PC-9 (cell line): Measurements from ENCODE around the gene PRR5L. TPM values are rescaled to one million over a fixed set of nuclear protein-coding genes. Genes with fewer than 3 reads are reported as not detected.

Experiments
- BruUV-seq: library from RNA; stranded (reverse); fragments of 400-500 nt; replicated peaks from 2 replicates; lab custom pipeline; 2021; lab: Mats Ljungman, UMichigan
- CTCF ChIA-PET: fragments of 300-600 bp; sonication (Branson Sonifier 250); formaldehyde crosslinking; loops from one replicate; lab custom pipeline; 2022; ENCODE audit warnings: antibody characterized with exemption; lab: Charles Lee
- POLR2A ChIA-PET: fragments of 300-600 bp; sonication (Branson Sonifier 250); formaldehyde crosslinking; loops from one replicate; lab custom pipeline; 2022; ENCODE audit warnings: antibody characterized with exemption; ENCODE audit not compliant: unreplicated experiment; lab: Charles Lee
- DNase-seq, 2 experiments: peaks; one replicate each; pipeline versions ENCODE4 v3.0.0 to v3.0.0-alpha.2; 2015 to 2022; ENCODE audit warnings: mixed read lengths in 1 of 2
- H2AFZ ChIP-seq: fragments of 200-600 bp; sonication (generic); 2 replicates; pipeline ENCODE4 v1.8.1; 2017; ENCODE audit warnings: antibody characterized with exemption
- H3F3A ChIP-seq: fragments of 200-600 bp; sonication (generic); 2 replicates; pipeline ENCODE4 v1.8.1; 2017; ENCODE audit warnings: antibody characterized with exemption, mild to moderate bottlenecking, low read depth; ENCODE audit not compliant: insufficient read depth
- H3K27ac ChIP-seq: fragments of 200-600 bp; sonication (generic); 2 replicates; pipeline ENCODE4 v1.6.1; 2016; ENCODE audit warnings: mixed run types
- H3K27me3 ChIP-seq: fragments of 200-600 bp; sonication (generic); 2 replicates; pipeline ENCODE4 v1.6.1; 2016; ENCODE audit warnings: low read depth, mixed run types; ENCODE audit not compliant: insufficient read depth
- H3K36me3 ChIP-seq: fragments of 200-600 bp; sonication (generic); 2 replicates; pipeline ENCODE4 v1.6.1; 2016; ENCODE audit warnings: low read depth, mixed run types
- H3K4me1 ChIP-seq: fragments of 200-600 bp; sonication (generic); replicated peaks from 2 replicates; pipeline ENCODE4 v1.6.1; 2016; ENCODE audit warnings: mixed run types; ENCODE audit not compliant: insufficient read depth
- H3K4me2 ChIP-seq: fragments of 200-600 bp; sonication (generic); 2 replicates; pipeline ENCODE4 v1.6.1; 2017; ENCODE audit warnings: mixed run types
- H3K4me3 ChIP-seq: fragments of 200-600 bp; sonication (generic); 2 replicates; pipeline ENCODE4 v1.6.1; 2016; ENCODE audit warnings: mixed run types
- H3K79me2 ChIP-seq: fragments of 200-600 bp; sonication (generic); 2 replicates; pipeline ENCODE4 v1.6.1; 2017; ENCODE audit warnings: low read depth, mixed run types
- H3K9me2 ChIP-seq: fragments of 200-600 bp; sonication (generic); 2 replicates; pipeline ENCODE4 v1.8.1; 2017; ENCODE audit warnings: mild to moderate bottlenecking; ENCODE audit not compliant: insufficient read depth
- H3K9me3 ChIP-seq: fragments of 200-600 bp; sonication (generic); 2 replicates; pipeline ENCODE4 v1.8.1; 2016; ENCODE audit warnings: low read depth; ENCODE audit not compliant: insufficient read depth
- H4K20me1 ChIP-seq: fragments of 200-600 bp; sonication (generic); 2 replicates; pipeline ENCODE4 v1.8.1; 2017; ENCODE audit not compliant: insufficient read depth
- CTCF ChIP-seq: fragments of 200-600 bp; sonication (generic); conservative IDR thresholded peaks from 2 replicates; pipeline ENCODE4 v1.6.1; 2017; ENCODE audit warnings: mixed run types, antibody characterized with exemption, mild to moderate bottlenecking, moderate library complexity
- EZH2 ChIP-seq: fragments of 200-600 bp; sonication (generic); IDR thresholded peaks from 2 replicates; pipeline ENCODE4 v1.8.0; 2017; ENCODE audit warnings: antibody characterized with exemption, low read depth
- intact Hi-C: fragments of 100-400 bp; cut with micrococcal nuclease; formaldehyde crosslinking; loops from one replicate; pipeline ENCODE4 v1.10.0; 2022; ENCODE audit not compliant: unreplicated experiment
- total RNA-seq: library from RNA; stranded (reverse); gene quantifications from 2 replicates; pipeline ENCODE4 v1.2.3, GENCODE V29; 2021

The PRR5L gene
- total RNA-seq, 1 experiment from 2014 or later = 5.1 TPM

- no peak overlapping the region for H3K4me3 ChIP-seq
- ChIA-PET POLR2A (no interaction called here), CTCF (no interaction called here)
- H3K27ac ChIP-seq = no peak overlapping the region
- H3K9me2 ChIP-seq = no peaks in the 10 kb centered on the region
- H3K79me2 ChIP-seq = no peaks in the 10 kb centered on the region
- no TSS peak for BruUV-seq
- H3K9me3 ChIP-seq = no peaks in the 10 kb centered on the region
- TF ChIP-seq EZH2 (no peak), CTCF (no peak)
- no peaks in the 10 kb centered on the region for H3K27me3 ChIP-seq
- no peaks in the 10 kb centered on the region for H3K36me3 ChIP-seq
- H3K4me1 ChIP-seq = no peaks in the 10 kb centered on the region
- no peak for DNase-seq
- intact Hi-C loops = no loop called here
- no peak overlapping the region for H3K4me2 ChIP-seq
- H4K20me1 ChIP-seq = no peaks in the 10 kb centered on the region
- no peak overlapping the region for H2AFZ ChIP-seq
- no peaks in the 10 kb centered on the region for H3F3A ChIP-seq
Observed at GRCh38 chr11:36270701-36271100, 25.4 kb upstream of the PRR5L start.

- Histone ChIP-seq H3F3A (no peaks in the 10 kb centered on the region), H3K9me3 (no peaks in the 10 kb centered on the region), H3K36me3 (no peaks in the 10 kb centered on the region), H3K27me3 (no peaks in the 10 kb centered on the region), H3K9me2 (no peaks in the 10 kb centered on the region), H4K20me1 (no peaks in the 10 kb centered on the region), H3K4me1 (no peaks in the 10 kb centered on the region), H3K27ac (no peak overlapping the region), H3K4me3 (no peak overlapping the region), H3K4me2 (no peak overlapping the region), H2AFZ (no peak overlapping the region), H3K79me2 (no peaks in the 10 kb centered on the region)
- POLR2A ChIA-PET = no interaction called here
- CTCF ChIA-PET = no interaction called here
- no peak for TF ChIP-seq EZH2
- TF ChIP-seq CTCF = no peak
- BruUV-seq = no TSS peak
- intact Hi-C loops = no loop called here
- no peak for DNase-seq
Observed at GRCh38 chr11:36271794-36272407, 24.2 kb upstream of the PRR5L start.

- no peak for TF ChIP-seq EZH2
- TF ChIP-seq CTCF = no peak
- Histone ChIP-seq H3K27ac (no peak overlapping the region), H3K9me3 (no peaks in the 10 kb centered on the region), H3K9me2 (no peaks in the 10 kb centered on the region), H3K4me2 (no peak overlapping the region), H3K79me2 (no peaks in the 10 kb centered on the region), H3K27me3 (no peaks in the 10 kb centered on the region), H4K20me1 (0 out of 2 replicates have a peak, but pooled peaks cover 3% of the 10 kb centered on the region), H2AFZ (no peak overlapping the region), H3K36me3 (no peaks in the 10 kb centered on the region), H3K4me1 (no peaks in the 10 kb centered on the region), H3F3A (no peaks in the 10 kb centered on the region), H3K4me3 (no peak overlapping the region)
- BruUV-seq = no TSS peak
- ChIA-PET CTCF (no interaction called here), POLR2A (no interaction called here)
- intact Hi-C loops = no loop called here
- no peak for DNase-seq
Observed at GRCh38 chr11:36273110-36273509, 23.0 kb upstream of the PRR5L start.
